ENCODE results near the gene FOXP4. TPM values are rescaled to one million over a fixed set of nuclear protein-coding genes. Genes with fewer than 3 reads are reported as not detected.
"Not testable (repeated sequence)": the region's sequence is repeated elsewhere in the genome, so short reads cannot be mapped to it uniquely, and the experiment has no call there.

The FOXP4 gene
- total RNA-seq, 2 experiments from 2014 or later = 11.1 to 11.3 TPM

DNA sequence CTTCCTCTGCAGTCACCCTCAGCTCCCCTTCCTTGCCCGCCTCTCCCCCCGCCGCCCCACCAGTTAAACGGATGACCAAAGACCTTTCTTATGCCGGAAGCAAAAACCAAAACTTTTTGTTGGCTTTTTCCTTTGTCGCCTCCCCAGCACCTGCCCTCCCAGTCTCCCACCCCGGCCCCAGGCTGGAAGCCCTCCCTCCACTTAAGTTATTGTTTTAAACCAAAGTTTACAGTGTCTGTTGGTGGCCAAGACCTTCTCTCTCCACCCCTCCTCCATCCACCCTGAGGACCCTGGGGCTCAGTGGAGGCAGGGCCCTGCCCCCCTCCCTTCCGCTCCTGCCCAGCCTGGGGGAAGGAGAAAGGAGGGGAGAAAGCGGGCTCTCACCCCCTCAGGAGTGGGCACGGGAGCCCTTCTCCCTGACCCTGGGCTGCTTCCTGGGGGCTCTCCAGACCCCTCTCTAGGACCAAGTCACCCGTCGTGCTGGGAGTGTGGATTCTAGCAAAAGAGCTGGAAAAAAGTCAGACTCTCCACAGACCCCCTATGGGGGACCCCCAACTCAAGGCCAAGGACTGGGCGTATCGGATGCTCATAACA lies 53.8 kb downstream of the FOXP4 start:
- no peak overlapping the region for H3K27ac Mint-ChIP-seq
- H3K27me3 Mint-ChIP-seq = peaks cover 4% of the 10 kb centered on the region
- H3K36me3 Mint-ChIP-seq = no peaks in the 10 kb centered on the region
- H3K4me1 Mint-ChIP-seq = peaks cover 6% of the 10 kb centered on the region
- no peak for DNase-seq
- no peaks in the 10 kb centered on the region for H3K9me3 Mint-ChIP-seq
- no peak overlapping the region for H3K4me3 Mint-ChIP-seq

DNA sequence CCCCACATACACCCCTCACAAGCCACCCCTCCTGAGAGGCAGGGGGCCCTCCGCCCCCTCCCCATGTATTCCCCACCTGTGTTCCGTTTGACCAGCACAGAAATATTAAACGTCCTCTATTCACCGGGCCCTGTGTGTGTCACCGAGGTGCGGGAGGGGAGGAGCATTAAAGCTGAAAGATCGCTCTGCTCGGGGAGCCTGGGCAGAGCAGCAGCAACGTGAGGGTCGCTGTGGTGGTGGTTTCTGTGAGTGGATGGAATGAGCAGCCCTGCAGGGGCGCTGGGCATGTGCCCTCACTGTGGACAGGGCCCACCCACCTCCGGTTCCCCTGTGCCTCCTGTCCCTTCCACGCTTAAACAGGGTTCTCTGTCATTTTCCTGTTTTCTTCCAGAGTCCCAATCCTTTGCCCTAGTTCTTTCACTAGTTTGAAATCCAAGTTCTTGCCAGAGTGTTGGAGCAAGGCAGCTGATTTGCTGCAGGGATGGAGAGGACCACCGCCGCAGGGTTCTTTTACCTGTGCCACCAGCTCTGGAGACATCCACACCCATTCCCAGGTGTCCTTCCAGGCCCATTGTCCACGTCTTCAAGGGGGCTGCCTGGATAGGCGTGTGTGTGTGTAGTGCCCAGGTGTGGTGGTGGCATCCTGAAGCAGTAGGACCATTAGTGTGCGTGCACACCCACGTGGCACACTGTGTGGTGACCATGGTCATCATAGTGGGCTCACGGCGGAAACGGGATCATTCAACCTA lies 54.5 kb downstream of the FOXP4 start:
- H3K27ac Mint-ChIP-seq = no peak overlapping the region
- H3K4me3 Mint-ChIP-seq = no peak overlapping the region
- peaks cover 4% of the 10 kb centered on the region for H3K27me3 Mint-ChIP-seq
- DNase-seq = no peak
- H3K9me3 Mint-ChIP-seq = no peaks in the 10 kb centered on the region
- no peaks in the 10 kb centered on the region for H3K36me3 Mint-ChIP-seq
- H3K4me1 Mint-ChIP-seq = peaks cover 6% of the 10 kb centered on the region

DNA sequence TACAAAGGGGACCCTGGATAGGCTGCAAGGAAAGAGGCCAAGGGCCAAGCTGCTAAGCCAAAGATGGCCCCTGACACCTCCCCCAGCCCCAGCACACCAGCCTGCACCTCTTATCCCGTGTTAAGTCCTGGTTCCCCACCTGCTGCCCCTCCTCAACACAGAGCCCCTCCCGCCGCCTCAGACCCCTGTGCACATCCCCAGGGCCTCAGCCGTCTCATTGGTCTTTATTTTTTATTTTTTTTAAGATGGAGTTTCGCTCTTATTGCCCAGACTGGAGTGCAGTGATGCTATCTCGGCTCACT lies 55.0 kb downstream of the FOXP4 start:
- no peaks in the 10 kb centered on the region for H3K9me3 Mint-ChIP-seq
- H3K36me3 Mint-ChIP-seq = no peaks in the 10 kb centered on the region
- H3K27me3 Mint-ChIP-seq = peaks cover 4% of the 10 kb centered on the region
- H3K27ac Mint-ChIP-seq = no peak overlapping the region
- no peak for DNase-seq
- no peak overlapping the region for H3K4me3 Mint-ChIP-seq
- peaks cover 6% of the 10 kb centered on the region for H3K4me1 Mint-ChIP-seq

- no peaks in the 10 kb centered on the region for H3K36me3 Mint-ChIP-seq
- no peak for DNase-seq
- peaks cover 4% of the 10 kb centered on the region for H3K27me3 Mint-ChIP-seq
- no peak overlapping the region for H3K4me3 Mint-ChIP-seq
- no peak overlapping the region for H3K27ac Mint-ChIP-seq
- peaks cover 6% of the 10 kb centered on the region for H3K4me1 Mint-ChIP-seq
- H3K9me3 Mint-ChIP-seq = no peaks in the 10 kb centered on the region
These were observed 56.2 kb downstream of the FOXP4 start for GRCh38 chr6:41602422-41602743.

GRCh38 chr6:41602864-41603608 lies 56.9 kb downstream of the FOXP4 start:
- no peak overlapping the region for H3K27ac Mint-ChIP-seq
- H3K36me3 Mint-ChIP-seq = no peaks in the 10 kb centered on the region
- H3K4me3 Mint-ChIP-seq = no peak overlapping the region
- H3K27me3 Mint-ChIP-seq = peaks cover 4% of the 10 kb centered on the region
- DNase-seq = peak; percentile 73
- H3K4me1 Mint-ChIP-seq = peaks cover 6% of the 10 kb centered on the region
- no peaks in the 10 kb centered on the region for H3K9me3 Mint-ChIP-seq

DNA sequence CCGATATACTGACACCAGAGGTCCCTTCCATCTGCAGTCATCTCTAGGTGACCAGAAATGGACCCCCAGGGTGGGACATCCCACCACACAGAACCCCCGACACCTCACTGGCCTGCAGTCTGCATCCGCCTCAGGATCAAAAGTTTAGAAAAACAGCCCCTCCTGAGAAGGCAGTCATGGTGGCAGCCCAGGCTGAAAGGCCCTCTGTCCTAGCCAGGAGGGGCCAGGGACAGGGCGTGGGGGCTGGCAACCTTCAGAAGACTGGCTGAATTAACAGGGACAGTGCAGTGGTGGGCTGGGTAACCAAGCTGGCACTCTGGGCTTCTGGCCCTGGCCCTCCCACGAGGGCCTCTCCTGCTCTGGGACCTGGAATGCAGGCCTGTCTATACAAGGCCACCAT lies 57.8 kb downstream of the FOXP4 start:
- Mint-ChIP-seq H3K4me3 (no peak overlapping the region), H3K4me1 (peaks cover 6% of the 10 kb centered on the region), H3K27me3 (peaks cover 4% of the 10 kb centered on the region), H3K27ac (no peak overlapping the region), H3K36me3 (no peaks in the 10 kb centered on the region), H3K9me3 (no peaks in the 10 kb centered on the region)
- DNase-seq = no peak

- Mint-ChIP-seq H3K27me3 (peaks cover 4% of the 10 kb centered on the region), H3K9me3 (no peaks in the 10 kb centered on the region), H3K36me3 (no peaks in the 10 kb centered on the region), H3K4me3 (no peak overlapping the region), H3K4me1 (peaks cover 6% of the 10 kb centered on the region), H3K27ac (no peak overlapping the region)
- no peak for DNase-seq
These were observed 59.5 kb downstream of the FOXP4 start for GRCh38 chr6:41605649-41606048.

- Mint-ChIP-seq H3K4me3 (no peak overlapping the region), H3K27ac (no peak overlapping the region), H3K4me1 (peaks cover 6% of the 10 kb centered on the region), H3K36me3 (no peaks in the 10 kb centered on the region), H3K27me3 (peaks cover 4% of the 10 kb centered on the region), H3K9me3 (no peaks in the 10 kb centered on the region)
- DNase-seq = no peak
These were observed 60.9 kb downstream of the FOXP4 start for GRCh38 chr6:41607036-41607435.

DNA sequence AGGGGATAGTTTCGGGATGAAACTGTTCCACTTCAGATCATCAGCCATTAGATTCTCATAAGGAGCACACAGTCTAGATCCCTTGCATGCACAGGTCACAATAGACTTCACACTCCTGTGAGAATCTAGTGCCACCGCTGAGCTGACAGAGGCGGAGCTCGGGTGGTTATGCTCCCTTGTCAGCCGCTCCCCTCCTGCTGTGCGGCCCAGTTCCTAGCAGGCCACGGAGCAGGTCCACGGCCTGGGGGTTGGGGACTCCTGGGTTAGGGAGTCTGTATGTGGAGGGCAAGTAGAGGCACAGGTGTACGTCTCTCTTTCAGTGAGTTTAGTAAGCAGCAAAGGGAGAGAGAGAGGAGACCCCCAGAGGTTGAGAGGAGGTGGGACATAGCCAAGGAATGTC lies 61.6 kb downstream of the FOXP4 start:
- Mint-ChIP-seq H3K4me3 (no peak overlapping the region), H3K27ac (no peak overlapping the region), H3K36me3 (no peaks in the 10 kb centered on the region), H3K4me1 (peaks cover 3% of the 10 kb centered on the region), H3K27me3 (peaks cover 7% of the 10 kb centered on the region), H3K9me3 (peaks cover 3% of the 10 kb centered on the region)
- no peak for DNase-seq

DNA sequence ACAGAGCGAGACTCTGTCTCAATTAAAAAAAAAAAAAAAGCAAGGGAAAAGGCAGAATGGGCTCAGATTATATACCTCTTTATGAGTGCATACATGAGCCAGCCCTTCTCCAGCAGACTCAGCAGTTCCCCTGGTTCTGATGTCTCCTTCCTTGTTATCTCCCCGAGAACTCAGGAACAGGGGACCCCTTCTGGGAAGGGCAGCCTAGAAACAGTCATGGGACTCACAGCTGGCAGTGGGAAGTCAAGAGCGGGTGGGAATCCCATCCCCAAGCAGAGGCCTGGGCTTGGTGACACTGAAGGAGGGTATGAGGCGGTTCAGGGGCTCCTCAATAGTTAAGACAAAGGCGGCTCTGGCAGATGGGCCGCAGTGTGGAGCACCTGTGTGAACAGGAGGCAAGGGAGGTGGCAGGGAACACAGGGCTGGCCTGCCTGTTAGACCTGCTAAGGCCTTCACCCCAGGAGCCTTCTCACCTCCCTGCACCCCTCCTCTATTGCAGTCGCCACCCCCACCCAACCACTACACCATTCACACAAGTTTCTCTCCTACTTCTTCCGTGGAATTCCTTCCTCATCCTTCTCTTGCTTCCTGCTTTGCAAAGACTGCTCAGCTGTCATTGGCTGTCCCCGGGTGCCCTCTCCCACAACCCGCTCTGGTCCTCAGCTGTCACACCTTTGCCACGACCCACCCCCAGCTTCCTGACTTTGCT lies 62.4 kb downstream of the FOXP4 start:
- H3K27me3 Mint-ChIP-seq = peaks cover 4% of the 10 kb centered on the region
- no peak for DNase-seq
- no peak overlapping the region for H3K4me3 Mint-ChIP-seq
- H3K27ac Mint-ChIP-seq = no peak overlapping the region
- H3K9me3 Mint-ChIP-seq = peaks cover 3% of the 10 kb centered on the region
- no peaks in the 10 kb centered on the region for H3K4me1 Mint-ChIP-seq
- no peaks in the 10 kb centered on the region for H3K36me3 Mint-ChIP-seq

GRCh38 chr6:41614715-41615114 lies 68.5 kb downstream of the FOXP4 start:
- H3K4me1 Mint-ChIP-seq = no peaks in the 10 kb centered on the region
- H3K27ac Mint-ChIP-seq = no peak overlapping the region
- H3K36me3 Mint-ChIP-seq = no peaks in the 10 kb centered on the region
- DNase-seq = no peak
- no peak overlapping the region for H3K4me3 Mint-ChIP-seq
- H3K9me3 Mint-ChIP-seq = peaks cover 3% of the 10 kb centered on the region
- peaks cover 7% of the 10 kb centered on the region for H3K27me3 Mint-ChIP-seq

- DNase-seq = no peak
- no peaks in the 10 kb centered on the region for H3K36me3 Mint-ChIP-seq
- peaks cover 3% of the 10 kb centered on the region for H3K9me3 Mint-ChIP-seq
- H3K27ac Mint-ChIP-seq = no peak overlapping the region
- H3K27me3 Mint-ChIP-seq = peaks cover 7% of the 10 kb centered on the region
- no peaks in the 10 kb centered on the region for H3K4me1 Mint-ChIP-seq
- H3K4me3 Mint-ChIP-seq = no peak overlapping the region
These were observed 69.1 kb downstream of the FOXP4 start for GRCh38 chr6:41615311-41615710.

GRCh38 chr6:41618598-41618997 lies 72.4 kb downstream of the FOXP4 start:
- no peak overlapping the region for H3K4me3 Mint-ChIP-seq
- no peak for DNase-seq
- H3K27me3 Mint-ChIP-seq = peaks cover 7% of the 10 kb centered on the region
- no peak overlapping the region for H3K27ac Mint-ChIP-seq
- peaks cover 6% of the 10 kb centered on the region for H3K9me3 Mint-ChIP-seq
- H3K36me3 Mint-ChIP-seq = peaks cover 2% of the 10 kb centered on the region
- no peaks in the 10 kb centered on the region for H3K4me1 Mint-ChIP-seq

DNA sequence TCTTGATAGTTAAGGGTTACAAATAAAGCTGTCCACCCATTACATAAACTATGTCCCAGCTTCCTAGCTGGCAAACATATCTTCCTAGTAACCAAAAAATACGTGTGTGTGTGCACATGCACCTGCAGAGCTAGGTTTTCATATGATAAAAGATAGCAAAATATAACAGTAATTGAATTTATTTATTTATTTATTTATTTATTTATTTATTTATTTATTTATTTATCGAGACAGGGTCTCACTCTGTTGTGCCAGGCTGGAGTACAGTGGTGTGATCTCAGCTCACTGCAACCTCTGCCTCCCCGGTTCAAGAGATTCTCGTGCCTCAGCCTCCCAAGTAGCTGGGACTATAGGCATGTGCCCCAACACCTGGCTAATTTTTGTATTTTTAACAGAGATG lies 73.0 kb downstream of the FOXP4 start:
- not testable (repeated sequence) for H3K4me3 Mint-ChIP-seq

GRCh38 chr6:41621367-41621766 lies 75.2 kb downstream of the FOXP4 start:
- Mint-ChIP-seq H3K4me3 (no peak overlapping the region), H3K9me3 (peaks cover 6% of the 10 kb centered on the region), H3K4me1 (peaks cover 10% of the 10 kb centered on the region), H3K27me3 (peaks cover 7% of the 10 kb centered on the region), H3K36me3 (peaks cover 2% of the 10 kb centered on the region), H3K27ac (no peak overlapping the region)
- DNase-seq = no peak

More for the DNA sequence above, 73.0 kb downstream of the FOXP4 start:
- not testable (repeated sequence) for H3K27ac Mint-ChIP-seq, H3K36me3 Mint-ChIP-seq, H3K4me1 Mint-ChIP-seq, H3K9me3 Mint-ChIP-seq, H3K27me3 Mint-ChIP-seq, DNase-seq

Data from activated naive CD8-positive, alpha-beta T cell treated with anti-CD3 and anti-CD28 coated beads for 36 hours (primary cell).